Psoas muscle (tissue), 8 donors: Measurements from ENCODE around the gene TNRC6A. TPM values are rescaled to one million over a fixed set of nuclear protein-coding genes. Genes with fewer than 3 reads are reported as not detected.
A peak's percentile ranks its signal among the peaks of the same experiment; 100 is the strongest.
"Not testable (repeated sequence)": the region's sequence is repeated elsewhere in the genome, so short reads cannot be mapped to it uniquely, and the experiment has no call there.

Source experiments
- ATAC-seq, 4 donors: fragments of 200-7000 bp; cut with Tn5 transposase; one replicate each; pipeline ENCODE4 v1.9.1; 2020; ENCODE audit warnings: moderate library complexity in 3 of 4, mild to moderate bottlenecking in 2 of 4
- DNase-seq, 2 donors: peaks; one replicate each; pipeline ENCODE4 v3.0.0-alpha.2; 2020
- H3K27ac ChIP-seq: fragments of 200-600 bp; one replicate; pipeline ENCODE4 v1.8.0; 2022
- H3K27me3 ChIP-seq, 3 donors: fragments of 200-600 bp in 1 of 3; one replicate each; pipeline versions ENCODE4 v1.6.1 to v1.8.0; 2013 to 2022; ENCODE audit warnings: low read length in 2 of 3, mild to moderate bottlenecking in 2 of 3, moderate library complexity in 1 of 3; ENCODE audit not compliant: insufficient read depth in 3 of 3
- H3K36me3 ChIP-seq, 2 donors: fragments of 200-600 bp in 1 of 2; one replicate each; pipeline versions ENCODE4 v1.6.1 to v1.8.0; 2013 to 2022; ENCODE audit warnings: low read depth in 1 of 2, mild to moderate bottlenecking in 1 of 2, moderate library complexity in 1 of 2; ENCODE audit not compliant: insufficient read depth in 1 of 2
- H3K4me1 ChIP-seq: fragments of 200-600 bp; one replicate; pipeline ENCODE4 v1.8.0; 2022
- H3K4me3 ChIP-seq: fragments of 200-600 bp; one replicate; pipeline ENCODE4 v1.8.0; 2022; ENCODE audit warnings: mild to moderate bottlenecking
- H3K9me3 ChIP-seq: fragments of 200-600 bp; one replicate; pipeline ENCODE4 v1.8.0; 2022
- WGBS, 3 donors: extraction: QIAGEN DNeasy Blood & Tissue Kit; methylation state at CpG; one replicate each; pipeline versions ENCODE4 v1.1.6 to v1.1.7; 2013; 5-methylcytosine and 5-hydroxymethylcytosine counted together
- intact Hi-C, 2 donors: fragments of 100-400 bp; cut with DNase I; formaldehyde crosslinking; loops; one replicate each; pipeline versions ENCODE4 v1.11.0 to v1.14.2; 2022
- polyA plus RNA-seq, 3 donors: library from polyadenylated mRNA; stranded (reverse); fragments of 200-250 nt; gene quantifications; one replicate each; pipeline ENCODE4 v1.2.3, GENCODE V29; 2013
- total RNA-seq, 4 donors: library from RNA; stranded (reverse); fragmentation: NEBNext Ultra II Directional in 2 of 4; extraction: Animal tissue kit (Norgen Biotek cat#: 25700) in 2 of 4; gene quantifications; one replicate each; pipeline versions ENCODE4 v1.2.1 to v1.2.4, GENCODE V29; 2021 to 2023
- TF ChIP-seq, protein P1 (sequence below): fragments of 200-600 bp; IDR thresholded peaks from one replicate; pipeline ENCODE4 v1.8.0; 2022; ENCODE audit warnings: antibody characterized with exemption
- donor health status: healthy with polysubstance abuse.
- donor health status: DM: no; HTN: no; CAD: no; lungs with moderate emphysema.
- donor health status: Bipolar disorder and iron deficiency.
- donor health status: healthy.
- donor health status: DM: yes; HTN: yes; CAD: no.
- donor health status: DM: no; HTN: no; CAD: no.
- donor health status: DM: no; HTN: no; CAD: no.
- donor health status: DM: yes; HTN: yes; CAD: no.

The TNRC6A gene
- total and polyA plus RNA-seq, 7 donors, result 6.4 to 30.1 (median 20.9) TPM

DNA sequence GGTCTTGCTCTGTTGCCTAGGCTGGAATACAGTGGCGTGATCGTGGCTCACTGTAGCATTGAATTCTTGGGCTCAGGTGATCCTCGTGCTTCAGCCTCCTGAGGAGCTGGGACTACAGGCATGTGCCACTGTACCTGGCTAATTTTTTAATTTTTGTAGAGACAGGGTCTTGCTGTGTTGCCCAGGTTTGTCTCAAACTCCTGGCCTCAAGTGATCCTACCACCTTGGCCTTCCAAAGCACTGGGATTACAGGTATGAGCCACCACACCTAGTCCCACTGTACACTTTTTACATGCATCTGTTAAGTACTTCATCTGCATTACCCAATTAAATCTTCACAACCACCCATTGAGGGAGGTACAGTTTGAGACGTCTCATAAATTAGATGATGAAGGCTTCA is 12.4 kb downstream of the TNRC6A start:
- TF ChIP-seq, protein P1, sequence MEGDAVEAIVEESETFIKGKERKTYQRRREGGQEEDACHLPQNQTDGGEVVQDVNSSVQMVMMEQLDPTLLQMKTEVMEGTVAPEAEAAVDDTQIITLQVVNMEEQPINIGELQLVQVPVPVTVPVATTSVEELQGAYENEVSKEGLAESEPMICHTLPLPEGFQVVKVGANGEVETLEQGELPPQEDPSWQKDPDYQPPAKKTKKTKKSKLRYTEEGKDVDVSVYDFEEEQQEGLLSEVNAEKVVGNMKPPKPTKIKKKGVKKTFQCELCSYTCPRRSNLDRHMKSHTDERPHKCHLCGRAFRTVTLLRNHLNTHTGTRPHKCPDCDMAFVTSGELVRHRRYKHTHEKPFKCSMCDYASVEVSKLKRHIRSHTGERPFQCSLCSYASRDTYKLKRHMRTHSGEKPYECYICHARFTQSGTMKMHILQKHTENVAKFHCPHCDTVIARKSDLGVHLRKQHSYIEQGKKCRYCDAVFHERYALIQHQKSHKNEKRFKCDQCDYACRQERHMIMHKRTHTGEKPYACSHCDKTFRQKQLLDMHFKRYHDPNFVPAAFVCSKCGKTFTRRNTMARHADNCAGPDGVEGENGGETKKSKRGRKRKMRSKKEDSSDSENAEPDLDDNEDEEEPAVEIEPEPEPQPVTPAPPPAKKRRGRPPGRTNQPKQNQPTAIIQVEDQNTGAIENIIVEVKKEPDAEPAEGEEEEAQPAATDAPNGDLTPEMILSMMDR, result no peak
- DNase-seq, result no peak
- 79 to 89% (median 86%) methylated on average over 4 of the region's 4 CpGs for WGBS, 3 donors
- Histone ChIP-seq H3K9me3 (no peaks in the 10 kb centered on the region), H3K36me3 (peaks cover 0 to 4% of the 10 kb centered on the region in 2 donors), H3K4me1 (peaks cover 99% of the 10 kb centered on the region), H3K27ac (no peak overlapping the region), H3K27me3 (no peaks in the 10 kb centered on the region), H3K4me3 (no peak overlapping the region)
- intact Hi-C loops, result loop anchor here in 1 of 2 donors (10.0 kb wide), 1 partner anchor 197 kb away; no protein-coding TSS in a partner anchor
- no peak for ATAC-seq

GRCh38 chr16:24742610-24743009 is 13.2 kb downstream of the TNRC6A start:
- ATAC-seq, H3K4me3 ChIP-seq, H3K27me3 ChIP-seq, H3K9me3 ChIP-seq, H3K36me3 ChIP-seq, DNase-seq: not testable (repeated sequence)
- Histone ChIP-seq H3K27ac (peak overlapping the region; percentile 4), H3K4me1 (peaks cover 99% of the 10 kb centered on the region)
- intact Hi-C loops, result loop anchor here in 1 of 2 donors (10.0 kb wide), 1 partner anchor 198 kb away; no protein-coding TSS in a partner anchor
- WGBS, 3 donors, result 95 to 97% (median 95%) methylated on average over 8 of the region's 8 CpGs

GRCh38 chr16:24745391-24745790 is 15.9 kb downstream of the TNRC6A start:
- no peaks in the 10 kb centered on the region for H3K9me3 ChIP-seq
- H3K4me1 ChIP-seq, result peaks cover 97% of the 10 kb centered on the region
- H3K27me3 ChIP-seq, result no peaks in the 10 kb centered on the region
- peak overlapping the region; percentile 86 for H3K27ac ChIP-seq
- ATAC-seq (peak in 1 of 4 donors; percentile 23), DNase-seq (no peak)
- intact Hi-C loops, result loop anchor here in 1 of 2 donors (10.0 kb wide), 1 partner anchor 201 kb away; no protein-coding TSS in a partner anchor
- TF ChIP-seq, protein P1, result no peak
- H3K36me3 ChIP-seq, result no peaks in the 10 kb centered on the region
- no peak overlapping the region for H3K4me3 ChIP-seq

GRCh38 chr16:24745791-24746190 is 16.3 kb downstream of the TNRC6A start:
- Histone ChIP-seq H3K4me3 (no peak overlapping the region), H3K36me3 (no peaks in the 10 kb centered on the region), H3K27ac (peak overlapping the region; percentile 86), H3K9me3 (no peaks in the 10 kb centered on the region), H3K27me3 (no peaks in the 10 kb centered on the region), H3K4me1 (peaks cover 96% of the 10 kb centered on the region)
- WGBS, 3 donors, result 91 to 93% (median 91%) methylated on average over 2 of the region's 2 CpGs
- TF ChIP-seq, protein P1, result no peak
- ATAC-seq (no peak), DNase-seq (no peak)
- intact Hi-C loops, result loop anchor here in 1 of 2 donors (10.0 kb wide), 1 partner anchor 201 kb away; no protein-coding TSS in a partner anchor

DNA sequence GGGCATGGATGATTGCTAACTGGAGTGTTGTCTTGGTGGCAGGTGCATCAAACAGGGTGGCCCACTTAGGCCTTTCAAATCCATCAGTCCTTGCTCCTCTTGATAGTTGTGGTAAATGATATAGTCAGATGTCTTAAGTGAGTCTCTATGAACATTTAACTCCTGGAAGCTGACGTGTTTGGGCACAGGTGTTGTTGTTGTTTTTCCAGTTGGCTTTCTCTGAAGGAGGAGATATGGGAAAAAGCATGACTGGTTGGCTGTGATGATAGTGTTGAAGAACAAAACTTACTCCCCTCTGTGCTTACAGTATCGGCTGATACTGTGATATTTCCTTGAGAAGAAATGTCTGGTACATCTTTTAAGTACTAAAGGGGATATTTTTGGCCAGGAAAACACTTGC is 18.0 kb downstream of the TNRC6A start:
- Histone ChIP-seq H3K36me3 (no peaks in the 10 kb centered on the region), H3K27ac (peak overlapping the region; percentile 86), H3K9me3 (no peaks in the 10 kb centered on the region), H3K4me3 (peak overlapping the region; percentile 13), H3K4me1 (peaks cover 96% of the 10 kb centered on the region), H3K27me3 (no peaks in the 10 kb centered on the region)
- 26 to 27% (median 27%) methylated on average over 2 of the region's 2 CpGs for WGBS, 3 donors
- no peak for DNase-seq
- TF ChIP-seq, protein P1, result no peak
- peak in 3 of 4 donors; percentile 48 to 53 (median 51) for ATAC-seq
- intact Hi-C loops, result loop anchor here in 1 of 2 donors (10.0 kb wide), 1 partner anchor 203 kb away; no protein-coding TSS in a partner anchor
